H9 (cell line): ENCODE measurements around the gene S100A7A. TPM values are rescaled to one million over a fixed set of nuclear protein-coding genes. Genes with fewer than 3 reads are reported as not detected.

Source experiments
- DNase-seq: peaks from one replicate; pipeline ENCODE4 v3.0.0-alpha.2; 2017
- H2AFZ ChIP-seq: one replicate; pipeline ENCODE4 v1.6.1; 2013; ENCODE audit warnings: mild to moderate bottlenecking, low read length, control low read depth, moderate library complexity
- H2AK5ac ChIP-seq: 2 replicates; pipeline ENCODE4 v1.6.1; 2013; ENCODE audit warnings: low read length, control low read depth, mixed read lengths; ENCODE audit not compliant: insufficient read length
- H2BK120ac ChIP-seq: one replicate; pipeline ENCODE4 v1.6.1; 2013; ENCODE audit warnings: low read depth, mild to moderate bottlenecking, low read length, control low read depth, inconsistent platforms; ENCODE audit not compliant: poor library complexity, severe bottlenecking
- H2BK12ac ChIP-seq: 2 replicates; pipeline ENCODE4 v1.6.1; 2013; ENCODE audit warnings: low read length, control low read depth, mixed read lengths, low read depth; ENCODE audit not compliant: insufficient read length
- H2BK15ac ChIP-seq: 2 replicates; pipeline ENCODE4 v1.6.1; 2013; ENCODE audit warnings: low read depth, low read length, control low read depth
- H2BK20ac ChIP-seq: one replicate; pipeline ENCODE4 v1.6.1; 2013; ENCODE audit warnings: low read depth, mild to moderate bottlenecking, low read length, control low read depth, inconsistent platforms; ENCODE audit not compliant: poor library complexity, severe bottlenecking
- H2BK5ac ChIP-seq: 2 replicates; pipeline ENCODE4 v1.6.1; 2013; ENCODE audit warnings: low read length, control low read depth, mixed read lengths; ENCODE audit not compliant: insufficient read length
- H3K14ac ChIP-seq: 2 replicates; pipeline ENCODE4 v1.6.1; 2013; ENCODE audit warnings: low read length, control low read depth; ENCODE audit not compliant: insufficient read depth
- H3K18ac ChIP-seq: 2 replicates; pipeline ENCODE4 v1.6.1; 2013; ENCODE audit warnings: low read depth, mild to moderate bottlenecking, mixed read lengths, low read length, control low read depth; ENCODE audit not compliant: insufficient read length
- H3K23ac ChIP-seq: 2 replicates; pipeline ENCODE4 v1.6.1; 2013; ENCODE audit warnings: low read length, control low read depth, mixed read lengths, low read depth; ENCODE audit not compliant: insufficient read length
- H3K23me2 ChIP-seq: 2 replicates; pipeline ENCODE4 v1.6.1; 2013; ENCODE audit warnings: low read depth, mild to moderate bottlenecking, mixed read lengths, low read length, control low read depth; ENCODE audit not compliant: insufficient read length, poor library complexity, severe bottlenecking
- H3K27ac ChIP-seq: 2 replicates; pipeline ENCODE4 v1.5.1; 2013; ENCODE audit warnings: low read length, control low read depth, mixed read lengths, low read depth; ENCODE audit not compliant: insufficient read length
- H3K27me3 ChIP-seq: 2 replicates; pipeline ENCODE4 v1.6.1; 2013; ENCODE audit warnings: low read length, control low read depth, inconsistent platforms; ENCODE audit not compliant: insufficient read depth
- H3K4ac ChIP-seq: 2 replicates; pipeline ENCODE4 v1.6.1; 2013; ENCODE audit warnings: low read depth, mild to moderate bottlenecking, control low read depth, inconsistent platforms, low read length, moderate library complexity
- H3K4me1 ChIP-seq: 2 replicates; pipeline ENCODE4 v1.6.1; 2013; ENCODE audit warnings: low read length, control low read depth, inconsistent platforms; ENCODE audit not compliant: insufficient read depth
- H3K4me2 ChIP-seq: 2 replicates; pipeline ENCODE4 v1.6.1; 2013; ENCODE audit warnings: low read length, control low read depth, mixed read lengths; ENCODE audit not compliant: insufficient read length, insufficient read depth
- H3K56ac ChIP-seq: 2 replicates; pipeline ENCODE4 v1.6.1; 2013; ENCODE audit warnings: low read depth, mild to moderate bottlenecking, mixed read lengths, low read length, control low read depth; ENCODE audit not compliant: insufficient read length
- H3K79me1 ChIP-seq: 2 replicates; pipeline ENCODE4 v1.6.1; 2013; ENCODE audit warnings: low read depth, mild to moderate bottlenecking, moderate library complexity, low read length, control low read depth, inconsistent platforms; ENCODE audit not compliant: insufficient read depth, poor library complexity, severe bottlenecking
- H3K79me2 ChIP-seq: 2 replicates; pipeline ENCODE4 v1.6.1; 2013; ENCODE audit warnings: low read length, control low read depth, inconsistent platforms; ENCODE audit not compliant: insufficient read depth
- H3K9ac ChIP-seq: 2 replicates; pipeline ENCODE4 v1.6.1; 2013; ENCODE audit warnings: low read length, control low read depth, mixed read lengths; ENCODE audit not compliant: insufficient read length; ENCODE audit errors: extremely low read depth
- H3K9me3 ChIP-seq: one replicate; pipeline ENCODE4 v1.6.1; 2013; ENCODE audit warnings: low read depth, low read length, inconsistent platforms; ENCODE audit not compliant: control insufficient read depth
- H3T11ph ChIP-seq: one replicate; pipeline ENCODE4 v1.6.1; 2013; ENCODE audit warnings: mild to moderate bottlenecking, low read length, control low read depth, inconsistent platforms
- H4K20me1 ChIP-seq: one replicate; pipeline ENCODE4 v1.6.1; 2013; ENCODE audit not compliant: control insufficient read depth, insufficient read length, insufficient read depth
- H4K5ac ChIP-seq: 2 replicates; pipeline ENCODE4 v1.6.1; 2013; ENCODE audit warnings: low read depth, mild to moderate bottlenecking, mixed read lengths, low read length, control low read depth; ENCODE audit not compliant: insufficient read length
- H4K8ac ChIP-seq: replicated peaks from 2 replicates; pipeline ENCODE4 v1.6.1; 2013; ENCODE audit warnings: low read length, control low read depth, mixed read lengths, low read depth; ENCODE audit not compliant: insufficient read length
- H4K91ac ChIP-seq: 2 replicates; pipeline ENCODE4 v1.6.1; 2013; ENCODE audit warnings: low read depth, mild to moderate bottlenecking, moderate library complexity, mixed read lengths, low read length, control low read depth; ENCODE audit not compliant: insufficient read length
- H3K27ac Mint-ChIP-seq, 3 experiments: 2 replicates in 2 of 3; 3 replicates in 1 of 3; pipeline ENCODE4 v1.8.0; 2020 to 2021; ENCODE audit warnings: mixed read lengths in 3 of 3, mild to moderate bottlenecking in 1 of 3, moderate library complexity in 1 of 3
- H3K27me3 Mint-ChIP-seq: 2 replicates; pipeline ENCODE4 v1.8.0; 2021; ENCODE audit warnings: low read depth, mild to moderate bottlenecking, moderate library complexity, mixed read lengths
- H3K36me3 Mint-ChIP-seq, 3 experiments: 2 replicates in 2 of 3; 3 replicates in 1 of 3; pipeline ENCODE4 v1.8.0; 2020 to 2021; ENCODE audit warnings: low read depth in 3 of 3, mixed read lengths in 3 of 3; ENCODE audit not compliant: insufficient read depth in 1 of 3
- H3K4me1 Mint-ChIP-seq, 2 experiments: 2 replicates each; pipeline ENCODE4 v1.8.0; 2020; ENCODE audit warnings: mixed read lengths in 2 of 2
- H3K4me3 Mint-ChIP-seq, 2 experiments: 2 replicates in 1 of 2; 3 replicates in 1 of 2; pipeline ENCODE4 v1.8.0; 2020 to 2021; ENCODE audit warnings: mild to moderate bottlenecking in 2 of 2, mixed read lengths in 2 of 2, moderate library complexity in 1 of 2
- H3K9me3 Mint-ChIP-seq, 2 experiments: 2 replicates in 1 of 2; 3 replicates in 1 of 2; pipeline ENCODE4 v1.8.0; 2020; ENCODE audit warnings: mild to moderate bottlenecking in 2 of 2, mixed read lengths in 2 of 2, moderate library complexity in 1 of 2
- WGBS: extraction: QIAGEN DNeasy Blood & Tissue Kit; methylation state at CpG from one replicate; pipeline ENCODE4 v1.1.7; 2013; ENCODE audit warnings: missing lambda C conversion rate, low lambda C conversion rate, mixed read lengths; ENCODE audit not compliant: insufficient read length; ENCODE audit errors: extremely low coverage; 5-methylcytosine and 5-hydroxymethylcytosine counted together
- total RNA-seq: library from RNA; stranded (reverse); gene quantifications from 2 replicates; pipeline ENCODE4 v1.2.1, GENCODE V29; 2021
- TF ChIP-seq, protein P1 (sequence below): fragments of 200-600 bp; sonication (generic); conservative IDR thresholded peaks from 3 replicates; pipeline ENCODE4 v1.8.0; 2021; ENCODE audit warnings: antibody characterized with exemption, mild to moderate bottlenecking

The S100A7A gene
- total RNA-seq, 1 experiment from 2014 or later = not detected

DNA sequence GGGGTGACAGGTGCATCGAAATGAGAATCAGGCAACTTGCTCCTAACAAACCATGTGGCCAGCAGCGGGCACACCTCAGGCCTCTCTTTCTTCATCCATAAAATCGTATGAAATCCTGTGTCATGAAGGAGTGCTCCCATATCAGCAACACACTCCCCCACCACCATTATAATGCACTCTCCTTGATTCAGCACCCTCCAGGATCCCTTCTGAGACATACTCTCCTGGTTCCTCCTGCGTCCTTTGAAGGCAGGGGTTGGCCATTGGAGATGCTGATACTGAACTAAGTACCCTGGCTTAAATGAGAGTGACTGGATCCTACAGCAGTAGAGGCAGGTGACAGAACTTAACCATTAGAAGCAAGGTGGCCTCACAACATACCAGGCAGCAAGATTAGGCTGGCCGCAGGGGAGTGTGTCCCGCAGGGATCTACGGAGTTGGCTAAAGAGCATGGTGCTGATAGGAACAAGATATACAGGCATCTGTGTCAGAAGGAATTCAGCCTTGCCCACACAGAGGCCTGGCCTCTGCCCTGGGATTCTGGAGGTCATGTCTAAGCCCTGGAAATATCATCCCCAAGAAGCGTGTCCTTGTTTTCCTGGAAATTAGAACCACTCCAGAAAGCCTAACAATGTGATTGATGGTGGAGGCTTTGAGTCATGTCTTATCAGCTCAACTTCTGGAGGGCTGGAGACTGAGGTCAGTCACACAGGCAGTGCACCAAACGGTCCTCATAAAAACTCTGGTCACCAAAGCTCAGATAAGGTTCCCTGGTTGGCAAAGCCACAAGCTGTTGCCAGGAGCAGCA, 16.8 kb downstream of the S100A7A start:
- Histone ChIP-seq H2BK12ac (no peak overlapping the region), H3K9me3 (no peaks in the 10 kb centered on the region), H2BK120ac (no peak overlapping the region), H2BK20ac (no peak overlapping the region), H3K4me1 (no peaks in the 10 kb centered on the region), H4K20me1 (no peaks in the 10 kb centered on the region), H3K27ac (no peak overlapping the region), H3K27me3 (no peaks in the 10 kb centered on the region; the same call in 1 of the 2 replicates), H2AFZ (no peak overlapping the region), H2BK15ac (no peak overlapping the region), H3K56ac (no peak overlapping the region), H4K91ac (no peak overlapping the region), H2BK5ac (no peak overlapping the region), H3T11ph (no peak overlapping the region), H3K4me2 (no peak overlapping the region), H3K79me2 (no peaks in the 10 kb centered on the region), H3K4ac (no peak overlapping the region), H3K23ac (no peak overlapping the region), H3K9ac (no peak overlapping the region), H3K14ac (no peak overlapping the region), H3K18ac (no peak overlapping the region), H2AK5ac (no peak overlapping the region), H4K5ac (no peak overlapping the region), H3K79me1 (no peaks in the 10 kb centered on the region), H3K23me2 (no peaks in the 10 kb centered on the region), H4K8ac (no peak overlapping the region)
- no peak for DNase-seq
- H3K36me3 Mint-ChIP-seq = no peaks in the 10 kb centered on the region
- no peaks in the 10 kb centered on the region for H3K4me1 Mint-ChIP-seq
- H3K9me3 Mint-ChIP-seq = peaks cover 0 to 3% of the 10 kb centered on the region in 2 experiments; a peak in 1 of 5 replicates
- no peak overlapping the region for H3K4me3 Mint-ChIP-seq
- no CpG with 5 or more reads among the region's 9 CpGs for WGBS
- H3K27me3 Mint-ChIP-seq = peaks cover 5% of the 10 kb centered on the region
- TF ChIP-seq, protein P1, sequence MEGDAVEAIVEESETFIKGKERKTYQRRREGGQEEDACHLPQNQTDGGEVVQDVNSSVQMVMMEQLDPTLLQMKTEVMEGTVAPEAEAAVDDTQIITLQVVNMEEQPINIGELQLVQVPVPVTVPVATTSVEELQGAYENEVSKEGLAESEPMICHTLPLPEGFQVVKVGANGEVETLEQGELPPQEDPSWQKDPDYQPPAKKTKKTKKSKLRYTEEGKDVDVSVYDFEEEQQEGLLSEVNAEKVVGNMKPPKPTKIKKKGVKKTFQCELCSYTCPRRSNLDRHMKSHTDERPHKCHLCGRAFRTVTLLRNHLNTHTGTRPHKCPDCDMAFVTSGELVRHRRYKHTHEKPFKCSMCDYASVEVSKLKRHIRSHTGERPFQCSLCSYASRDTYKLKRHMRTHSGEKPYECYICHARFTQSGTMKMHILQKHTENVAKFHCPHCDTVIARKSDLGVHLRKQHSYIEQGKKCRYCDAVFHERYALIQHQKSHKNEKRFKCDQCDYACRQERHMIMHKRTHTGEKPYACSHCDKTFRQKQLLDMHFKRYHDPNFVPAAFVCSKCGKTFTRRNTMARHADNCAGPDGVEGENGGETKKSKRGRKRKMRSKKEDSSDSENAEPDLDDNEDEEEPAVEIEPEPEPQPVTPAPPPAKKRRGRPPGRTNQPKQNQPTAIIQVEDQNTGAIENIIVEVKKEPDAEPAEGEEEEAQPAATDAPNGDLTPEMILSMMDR = no peak
- H3K27ac Mint-ChIP-seq = no peak overlapping the region
